ENCODE measurements around the gene SUGCT.
"Not testable (repeated sequence)": the region's sequence is repeated elsewhere in the genome, so short reads cannot be mapped to it uniquely, and the experiment has no call there.

SUGCT gene

GRCh38 chr7:40139891-40140290, 5.1 kb downstream of the SUGCT start:
- not testable (repeated sequence) for DNase-seq (ENCODE audit: low read depth in 2 of 2)

- DNase-seq (ENCODE audit: low read depth in 2 of 2) = not testable (repeated sequence)
Observed at GRCh38 chr7:40141916-40142315, 7.1 kb downstream of the SUGCT start.

GRCh38 chr7:40145596-40146130, 10.9 kb downstream of the SUGCT start:
- not testable (repeated sequence) for DNase-seq (ENCODE audit: low read depth in 2 of 2)

GRCh38 chr7:40147371-40148246, 12.8 kb downstream of the SUGCT start:
- no peak for DNase-seq (ENCODE audit: low read depth in 2 of 2)

- DNase-seq (ENCODE audit: low read depth in 2 of 2) = not testable (repeated sequence)
Observed at GRCh38 chr7:40148247-40148580, 13.4 kb downstream of the SUGCT start.

GRCh38 chr7:40148671-40149070, 13.9 kb downstream of the SUGCT start:
- no peak for DNase-seq (ENCODE audit: low read depth in 2 of 2)

GRCh38 chr7:40151504-40151903, 16.7 kb downstream of the SUGCT start:
- DNase-seq (ENCODE audit: low read depth in 2 of 2) = no peak

- DNase-seq (ENCODE audit: low read depth in 2 of 2) = no peak
Observed at GRCh38 chr7:40156988-40157387, 22.2 kb downstream of the SUGCT start.

- DNase-seq (ENCODE audit: low read depth in 2 of 2) = no peak
Observed at GRCh38 chr7:40162516-40162915, 27.7 kb downstream of the SUGCT start.

- no peak for DNase-seq (ENCODE audit: low read depth in 2 of 2)
Observed at GRCh38 chr7:40165216-40165615, 30.4 kb downstream of the SUGCT start.

- no peak for DNase-seq (ENCODE audit: low read depth in 2 of 2)
Observed at GRCh38 chr7:40167291-40167690, 32.5 kb downstream of the SUGCT start.

GRCh38 chr7:40168266-40168665, 33.5 kb downstream of the SUGCT start:
- not testable (repeated sequence) for DNase-seq (ENCODE audit: low read depth in 2 of 2)

GRCh38 chr7:40173121-40173520, 38.3 kb downstream of the SUGCT start:
- DNase-seq (ENCODE audit: low read depth in 2 of 2) = not testable (repeated sequence)

GRCh38 chr7:40175256-40175655, 40.5 kb downstream of the SUGCT start:
- DNase-seq (ENCODE audit: low read depth in 2 of 2) = not testable (repeated sequence)

- DNase-seq (ENCODE audit: low read depth in 2 of 2) = no peak
Observed at GRCh38 chr7:40175725-40176510, 41.1 kb downstream of the SUGCT start.

- DNase-seq (ENCODE audit: low read depth in 2 of 2) = no peak
Observed at GRCh38 chr7:40177071-40177470, 42.3 kb downstream of the SUGCT start.

- no peak for DNase-seq (ENCODE audit: low read depth in 2 of 2)
Observed at GRCh38 chr7:40182452-40182851, 47.6 kb downstream of the SUGCT start.

GRCh38 chr7:40186586-40186985, 51.8 kb downstream of the SUGCT start:
- DNase-seq (ENCODE audit: low read depth in 2 of 2) = no peak

- DNase-seq (ENCODE audit: low read depth in 2 of 2) = no peak
Observed at GRCh38 chr7:40192036-40192435, 57.2 kb downstream of the SUGCT start.

- DNase-seq (ENCODE audit: low read depth in 2 of 2) = no peak
Observed at GRCh38 chr7:40194745-40195144, 59.9 kb downstream of the SUGCT start.

GRCh38 chr7:40197527-40197926, 62.7 kb downstream of the SUGCT start:
- DNase-seq (ENCODE audit: low read depth in 2 of 2) = no peak

GRCh38 chr7:40199076-40199802, 64.4 kb downstream of the SUGCT start:
- no peak for DNase-seq (ENCODE audit: low read depth in 2 of 2)
